ENCODE data around the gene CRYL1.

CRYL1 gene

GRCh38 chr13:20405691-20406090 is 120.0 kb downstream of the CRYL1 start:
- TF ChIP-seq CTCF (conservative IDR thresholded peaks at IDR 0.05) (no peak), ZFX (IDR thresholded peaks at IDR 0.05) (no peak)
- no peak overlapping the region for H3K27ac ChIP-seq

- no peak overlapping the region for H3K27ac ChIP-seq
- TF ChIP-seq ZFX (IDR thresholded peaks at IDR 0.05), result no peak
- no peak for TF ChIP-seq CTCF (conservative IDR thresholded peaks at IDR 0.05)
Measured at GRCh38 chr13:20404488-20405222, 121.0 kb downstream of the CRYL1 start.

- TF ChIP-seq ZFX (IDR thresholded peaks at IDR 0.05) (no peak), CTCF (conservative IDR thresholded peaks at IDR 0.05) (no peak)
Measured at GRCh38 chr13:20403826-20404225, 121.8 kb downstream of the CRYL1 start.

GRCh38 chr13:20402881-20403280 is 122.8 kb downstream of the CRYL1 start:
- no peak overlapping the region for H3K27ac ChIP-seq
- no peak for TF ChIP-seq CTCF (conservative IDR thresholded peaks at IDR 0.05)
- no peak for TF ChIP-seq ZFX (IDR thresholded peaks at IDR 0.05)

More at GRCh38 chr13:20403826-20404225, 121.8 kb downstream of the CRYL1 start:
- H3K27ac ChIP-seq, result no peak overlapping the region

GRCh38 chr13:20401931-20402856 is 123.5 kb downstream of the CRYL1 start:
- TF ChIP-seq ZFX (IDR thresholded peaks at IDR 0.05), result no peak
- TF ChIP-seq CTCF (conservative IDR thresholded peaks at IDR 0.05), result no peak
- H3K27ac ChIP-seq, result no peak overlapping the region

GRCh38 chr13:20401531-20401930 is 124.1 kb downstream of the CRYL1 start:
- TF ChIP-seq CTCF (conservative IDR thresholded peaks at IDR 0.05) (no peak), ZFX (IDR thresholded peaks at IDR 0.05) (no peak)
- H3K27ac ChIP-seq, result no peak overlapping the region

- no peak for TF ChIP-seq CTCF (conservative IDR thresholded peaks at IDR 0.05)
- no peak for TF ChIP-seq ZFX (IDR thresholded peaks at IDR 0.05)
- H3K27ac ChIP-seq, result no peak overlapping the region
Measured at GRCh38 chr13:20400774-20401173, 124.9 kb downstream of the CRYL1 start.

Data from C4-2B (cell line).